GM21529 (cell line): ENCODE data around the gene POPDC2.
"Not testable (repeated sequence)": the region's sequence is repeated elsewhere in the genome, so short reads cannot be mapped to it uniquely, and the experiment has no call there.

Experiments used
- ATAC-seq: cut with Tn5 transposase; IDR thresholded peaks from one replicate; pipeline ENCODE4 v1.9.1; 2021; ENCODE audit not compliant: unreplicated experiment

The POPDC2 gene

DNA sequence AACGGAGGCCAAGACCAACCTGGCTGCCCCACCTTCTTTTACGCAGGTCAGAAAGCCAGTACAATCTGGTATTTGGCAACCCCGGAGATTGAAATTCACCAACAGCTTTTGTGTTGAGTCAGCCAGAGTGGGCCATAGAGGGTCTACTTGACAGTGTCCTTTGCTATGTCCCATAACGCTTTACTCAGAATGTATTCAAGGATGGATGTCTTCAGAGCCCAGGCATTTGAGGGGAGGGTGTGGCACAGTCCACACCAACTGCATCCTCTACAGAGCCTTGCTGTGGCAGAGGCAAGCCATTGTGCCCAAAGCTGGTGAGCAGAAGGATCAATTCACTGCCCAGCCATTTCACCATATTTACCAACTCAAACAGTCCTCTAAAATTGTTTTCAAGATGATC, 44.3 kb downstream of the POPDC2 start:
- ATAC-seq: no peak

DNA sequence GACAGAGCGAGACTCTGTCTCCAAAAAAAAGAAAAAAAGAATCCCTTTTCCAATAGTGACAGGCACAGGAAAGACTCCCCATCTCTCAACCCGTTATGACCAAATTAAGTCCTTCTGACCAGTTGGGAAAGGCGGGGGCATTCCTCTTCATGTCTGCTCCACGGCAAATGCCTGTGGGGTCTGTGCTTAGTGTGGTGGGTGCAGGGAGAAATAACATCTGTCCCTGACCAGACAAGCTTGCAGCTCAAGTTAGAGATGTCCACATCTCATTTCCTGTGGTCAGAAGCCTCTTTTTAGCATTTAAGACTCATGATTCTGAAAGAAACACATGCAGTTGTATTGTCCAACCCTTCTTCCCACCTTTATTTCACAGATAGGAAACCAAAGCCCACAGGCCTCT, 46.5 kb downstream of the POPDC2 start:
- ATAC-seq: peak; percentile 29

- peak; percentile 78 for ATAC-seq
These were observed 47.2 kb downstream of the POPDC2 start for GRCh38 chr3:119613201-119613600.

DNA sequence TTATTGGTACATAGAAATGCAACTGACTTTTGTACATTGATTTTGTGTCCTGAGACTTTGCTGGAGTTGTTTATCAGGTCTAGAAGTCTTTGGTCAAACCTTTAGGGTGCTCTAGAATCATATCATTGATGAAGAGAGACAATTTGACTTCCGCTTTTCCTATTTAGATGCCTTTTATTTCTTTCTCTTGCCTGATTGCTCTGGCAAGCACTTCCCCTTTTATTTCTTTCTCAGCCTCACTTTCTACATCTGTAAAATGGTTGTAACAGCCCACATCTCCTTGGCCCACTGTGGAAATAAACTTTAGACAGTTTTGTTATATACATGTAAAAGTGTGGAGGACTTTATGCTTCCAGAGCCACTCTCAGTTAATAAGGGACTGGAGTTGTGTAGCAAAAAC, 48.7 kb downstream of the POPDC2 start:
- ATAC-seq: no peak

GRCh38 chr3:119609301-119609700, 51.1 kb downstream of the POPDC2 start:
- no peak for ATAC-seq

GRCh38 chr3:119608405-119609000, 51.9 kb downstream of the POPDC2 start:
- no peak for ATAC-seq

DNA sequence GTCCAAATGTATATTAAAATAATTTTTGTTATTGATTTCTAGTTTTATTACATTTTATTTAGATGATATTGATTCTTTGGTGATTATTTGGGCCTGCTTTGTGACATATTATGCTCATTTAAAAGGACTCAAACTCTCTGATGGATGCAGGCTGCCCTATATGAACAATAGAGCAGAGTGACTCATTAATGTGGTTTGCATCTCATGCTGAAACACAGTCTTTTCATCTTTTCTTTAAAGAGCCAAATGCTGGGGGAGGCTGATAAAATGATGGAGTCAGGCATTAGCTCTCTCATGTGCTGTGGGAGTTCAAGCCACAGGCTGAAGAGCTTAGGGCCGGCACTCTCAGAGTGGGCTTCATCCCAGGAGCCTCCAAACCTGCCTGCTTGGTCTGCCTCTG, 55.5 kb downstream of the POPDC2 start:
- ATAC-seq: no peak

- no peak for ATAC-seq
These were observed 57.7 kb downstream of the POPDC2 start for GRCh38 chr3:119602676-119603075.

DNA sequence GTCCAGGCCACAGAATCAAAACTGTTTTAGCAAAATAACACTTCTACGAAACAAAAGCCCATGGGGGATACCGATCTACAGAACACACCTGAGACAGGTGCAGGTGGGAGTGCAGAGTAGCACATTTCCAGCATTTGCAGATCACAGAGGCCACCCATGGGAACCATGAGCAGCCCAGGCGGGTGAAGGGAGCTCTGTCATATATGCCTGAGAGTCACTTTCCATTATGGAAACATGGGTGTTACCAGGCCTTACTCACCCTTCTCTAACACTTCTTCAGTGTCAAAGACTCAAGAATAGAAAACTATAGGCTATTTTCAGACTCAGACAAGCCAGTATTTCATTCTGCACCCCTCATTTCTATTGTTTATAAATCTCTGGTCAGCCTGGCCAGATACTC, 59.2 kb downstream of the POPDC2 start:
- no peak for ATAC-seq

DNA sequence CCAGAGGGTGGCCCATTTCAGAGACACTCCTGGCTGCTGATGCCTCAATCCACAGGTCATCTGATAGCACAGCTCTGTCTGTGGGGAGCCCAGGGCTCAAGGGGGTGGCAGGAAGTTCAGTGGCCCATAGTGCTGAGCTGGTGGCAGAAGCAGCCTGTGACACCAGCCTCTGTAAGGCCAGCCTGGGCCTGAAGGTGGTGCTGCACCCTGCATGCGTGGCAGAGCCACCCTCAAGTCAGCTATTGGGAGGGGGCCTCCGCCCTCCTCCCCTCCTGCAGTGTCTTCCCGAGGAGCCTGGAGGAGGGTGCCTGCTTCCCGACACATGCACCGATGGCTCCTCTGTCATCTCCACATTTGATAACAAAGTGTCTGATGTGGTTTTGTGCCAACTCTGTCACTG, 59.7 kb downstream of the POPDC2 start:
- peak; percentile 63 for ATAC-seq

- no peak for ATAC-seq
These were observed 60.7 kb downstream of the POPDC2 start for GRCh38 chr3:119599558-119600174.

- peak; percentile 52 for ATAC-seq
These were observed 61.8 kb downstream of the POPDC2 start for GRCh38 chr3:119598410-119599098.

DNA sequence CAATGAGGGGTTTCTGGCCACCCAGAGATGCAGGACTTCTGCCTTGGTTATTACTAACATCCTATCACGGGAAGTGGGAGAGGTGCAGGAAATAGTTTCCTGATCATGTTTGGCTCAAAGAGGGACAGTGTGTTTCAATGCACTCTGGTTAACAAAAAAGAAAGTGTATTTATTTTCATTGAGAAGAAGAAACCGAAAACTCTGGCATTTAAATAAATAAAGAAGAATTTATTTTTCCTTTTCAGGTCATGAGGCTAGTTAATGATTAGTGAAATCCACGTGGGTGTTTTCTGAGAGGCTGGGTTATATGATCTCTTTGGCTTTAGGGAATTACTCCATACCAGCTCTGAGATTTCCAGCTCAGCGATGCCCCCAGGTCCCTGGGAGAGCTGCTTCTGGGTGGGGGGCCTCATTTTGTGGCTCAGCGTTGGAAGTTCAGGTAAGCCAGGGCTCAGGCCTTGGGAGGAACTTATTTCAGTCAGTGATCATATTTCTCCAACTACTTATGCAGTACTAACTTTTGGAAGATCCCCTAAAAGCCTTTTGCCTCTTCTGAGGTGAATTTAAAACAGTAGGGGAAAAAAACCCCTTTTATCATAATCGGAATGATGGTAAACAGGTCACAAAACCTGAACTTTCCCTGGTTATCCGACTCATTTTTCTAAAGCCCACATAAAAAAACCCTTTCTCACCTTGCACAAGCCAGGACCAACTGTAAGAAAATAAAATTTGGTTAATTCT, 62.7 kb downstream of the POPDC2 start, which contains the start of gene PLA1A:
Gene PLA1A, plus strand, starts transcription at position 338 of the 741 bp plus-strand sequence. Its CDS starts 29 bp downstream, at position 367.
- ATAC-seq: no peak

- ATAC-seq: no peak
These were observed 64.0 kb downstream of the POPDC2 start for GRCh38 chr3:119596398-119596797.

- no peak for ATAC-seq
These were observed 64.6 kb downstream of the POPDC2 start for GRCh38 chr3:119595639-119596334.

DNA sequence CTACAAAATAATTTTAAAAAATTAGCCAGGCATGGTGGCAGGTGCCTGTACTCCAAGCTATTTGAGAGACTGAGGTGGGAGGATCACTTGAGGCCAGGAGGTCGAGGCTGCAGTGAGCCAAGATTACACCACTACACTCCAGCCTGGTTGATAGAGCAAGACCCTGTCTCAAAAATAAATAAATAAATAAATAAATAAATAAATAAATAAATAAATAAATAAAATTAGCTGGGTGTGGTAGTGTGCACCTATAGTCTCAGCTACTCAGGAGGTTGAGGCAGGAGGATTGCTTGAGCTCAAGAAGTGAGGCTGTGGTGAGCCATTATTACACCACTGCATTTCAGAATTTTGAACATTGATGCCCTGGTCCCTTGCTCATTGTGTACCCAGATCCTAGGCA, 65.5 kb downstream of the POPDC2 start:
- not testable (repeated sequence) for ATAC-seq

DNA sequence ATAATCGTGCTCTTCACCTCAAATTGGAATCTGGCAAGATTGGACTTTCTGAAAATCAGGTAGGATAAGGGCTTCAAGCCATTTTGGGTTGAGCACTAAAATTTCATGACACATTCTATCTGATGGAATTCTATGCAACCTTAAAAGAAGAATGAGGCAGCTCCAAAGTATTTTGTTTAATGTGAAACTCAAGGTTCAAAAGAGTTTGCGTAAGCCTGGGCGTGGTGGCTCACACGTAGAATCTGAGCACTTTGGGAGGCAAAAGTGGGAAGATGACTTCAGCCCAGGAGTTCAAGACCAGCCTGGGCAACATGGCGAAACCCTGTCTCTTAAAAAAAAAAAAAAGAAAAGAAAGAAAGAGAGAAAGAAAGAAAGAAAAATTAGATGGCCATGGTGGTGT, 66.3 kb downstream of the POPDC2 start:
- ATAC-seq: no peak

DNA sequence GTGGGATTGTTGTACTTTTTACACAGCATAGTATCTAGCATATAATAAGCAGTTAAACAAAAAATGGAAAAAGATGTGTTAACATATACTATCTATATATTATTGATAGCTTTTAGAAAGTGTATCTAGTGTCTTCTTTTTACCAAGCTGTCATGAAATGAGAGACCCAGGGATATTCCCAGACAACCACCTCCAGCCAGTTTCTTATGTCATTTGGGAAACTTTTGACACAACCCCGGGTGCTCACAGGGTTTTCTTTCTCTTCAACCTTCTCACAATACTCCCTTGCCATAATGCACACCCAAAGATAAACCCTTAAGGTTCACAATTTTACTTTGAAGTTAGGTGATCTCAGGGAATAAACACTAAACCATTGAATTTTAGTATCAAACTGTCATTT, 67.5 kb downstream of the POPDC2 start:
- ATAC-seq: no peak
